IMR-90 (cell line): ENCODE results near the gene SP8. TPM values are rescaled to one million over a fixed set of nuclear protein-coding genes. Genes with fewer than 3 reads are reported as not detected.

Experiments
- ATAC-seq: fragments of 200-7000 bp; cut with Tn5 transposase; 2 replicates; pipeline ENCODE4 v1.9.1; 2020; ENCODE audit warnings: low read depth, mild to moderate bottlenecking, moderate library complexity
- BruUV-seq: library from RNA; stranded (reverse); fragments of 400-500 nt; replicated peaks from 2 replicates; lab custom pipeline; 2021; lab: Mats Ljungman, UMichigan
- CTCF ChIA-PET: fragments of 300-600 bp; formaldehyde crosslinking; extraction: SDS; loops from one replicate; lab custom pipeline; 2021; ENCODE audit warnings: antibody characterized with exemption; lab: Yijun Ruan, JAX
- POLR2A ChIA-PET: fragments of 300-600 bp; sonication (Branson Sonifier 250); formaldehyde crosslinking; loops from one replicate; lab custom pipeline; 2022; ENCODE audit warnings: antibody characterized with exemption; ENCODE audit not compliant: unreplicated experiment; lab: Charles Lee
- DNase-seq: peaks from one replicate; pipeline ENCODE4 v3.0.0; 2013
- H2AFZ ChIP-seq: replicated peaks from 2 replicates; pipeline ENCODE3; 2013; ENCODE audit warnings: low read length, mild to moderate bottlenecking; ENCODE audit not compliant: poor library complexity
- H2AK5ac ChIP-seq: 2 replicates; pipeline ENCODE4 v1.6.1; 2013; ENCODE audit warnings: low read depth, low read length, inconsistent platforms
- H2AK9ac ChIP-seq: replicated peaks from 2 replicates; pipeline ENCODE3; 2013; ENCODE audit warnings: mild to moderate bottlenecking, low read depth, low read length, moderate library complexity; ENCODE audit not compliant: poor library complexity
- H2BK120ac ChIP-seq: 2 replicates; pipeline ENCODE4 v1.6.1; 2013; ENCODE audit warnings: low read depth, low read length, inconsistent platforms
- H2BK15ac ChIP-seq: 3 replicates; pipeline ENCODE4 v1.6.1; 2013; ENCODE audit warnings: low read depth, low read length, inconsistent platforms
- H2BK20ac ChIP-seq: 2 replicates; pipeline ENCODE4 v1.6.1; 2013; ENCODE audit warnings: low read depth, mild to moderate bottlenecking, inconsistent platforms, low read length, moderate library complexity
- H2BK5ac ChIP-seq: 2 replicates; pipeline ENCODE4 v1.6.1; 2013; ENCODE audit warnings: mild to moderate bottlenecking, low read depth, low read length, inconsistent platforms; ENCODE audit not compliant: poor library complexity, severe bottlenecking
- H3K14ac ChIP-seq: replicated peaks from 2 replicates; pipeline ENCODE4 v1.6.1; 2013; ENCODE audit warnings: low read depth, low read length, inconsistent platforms
- H3K18ac ChIP-seq: 2 replicates; pipeline ENCODE4 v1.6.1; 2013; ENCODE audit warnings: low read depth, low read length, control low read depth
- H3K23ac ChIP-seq: 2 replicates; pipeline ENCODE4 v1.6.1; 2013; ENCODE audit warnings: low read depth, low read length, inconsistent platforms
- H3K27ac ChIP-seq: 2 replicates; pipeline ENCODE4 v1.5.1; 2013; ENCODE audit warnings: mild to moderate bottlenecking, control low read depth, low read length; ENCODE audit not compliant: insufficient read depth
- H3K27me3 ChIP-seq: 2 replicates; pipeline ENCODE4 v1.6.1; 2013; ENCODE audit warnings: low read length; ENCODE audit not compliant: control insufficient read depth, insufficient read depth
- H3K36me3 ChIP-seq: 2 replicates; pipeline ENCODE4 v1.6.1; 2013; ENCODE audit warnings: low read length, mixed read lengths; ENCODE audit not compliant: control insufficient read depth, insufficient read depth
- H3K4ac ChIP-seq: 2 replicates; pipeline ENCODE4 v1.6.1; 2013; ENCODE audit warnings: low read depth, low read length, inconsistent platforms
- H3K4me1 ChIP-seq: 2 replicates; pipeline ENCODE4 v1.6.1; 2013; ENCODE audit warnings: low read length, mixed read lengths; ENCODE audit not compliant: control insufficient read depth, insufficient read depth
- H3K4me2 ChIP-seq: 2 replicates; pipeline ENCODE4 v1.6.1; 2013; ENCODE audit warnings: low read depth, mild to moderate bottlenecking, control low read depth, low read length, moderate library complexity
- H3K4me3 ChIP-seq: 2 replicates; pipeline ENCODE4 v1.5.1; 2013; ENCODE audit warnings: low read depth, mild to moderate bottlenecking, control low read depth, low read length, moderate library complexity; ENCODE audit not compliant: insufficient read depth
- H3K56ac ChIP-seq: 2 replicates; pipeline ENCODE4 v1.6.1; 2013; ENCODE audit warnings: low read length, inconsistent platforms; ENCODE audit not compliant: insufficient read depth; ENCODE audit errors: extremely low read depth
- H3K79me1 ChIP-seq, 2 experiments: 2 replicates each; pipeline ENCODE4 v1.6.1; 2013; ENCODE audit warnings: low read length in 2 of 2, inconsistent platforms in 1 of 2, low read depth in 1 of 2
- H3K9ac ChIP-seq: 2 replicates; pipeline ENCODE4 v1.6.1; 2013; ENCODE audit warnings: low read depth, low read length, control low read depth
- H3K9me1 ChIP-seq: 2 replicates; pipeline ENCODE4 v1.6.1; 2013; ENCODE audit warnings: low read length, inconsistent platforms; ENCODE audit not compliant: insufficient read depth
- H3K9me3 ChIP-seq: 2 replicates; pipeline ENCODE4 v1.6.1; 2013; ENCODE audit warnings: low read length; ENCODE audit not compliant: control insufficient read depth, insufficient read depth
- H4K20me1 ChIP-seq: 2 replicates; pipeline ENCODE4 v1.6.1; 2013; ENCODE audit warnings: low read length, inconsistent platforms; ENCODE audit not compliant: insufficient read depth
- H4K5ac ChIP-seq: 2 replicates; pipeline ENCODE4 v1.6.1; 2013; ENCODE audit warnings: mild to moderate bottlenecking, low read depth, low read length, control low read depth
- H4K8ac ChIP-seq, 2 experiments: 2 replicates each; pipeline ENCODE4 v1.6.1; 2013; ENCODE audit warnings: low read depth in 2 of 2, low read length in 2 of 2, control low read depth in 1 of 2, inconsistent platforms in 1 of 2
- H4K91ac ChIP-seq: 2 replicates; pipeline ENCODE4 v1.6.1; 2013; ENCODE audit warnings: low read depth, low read length, inconsistent platforms; ENCODE audit not compliant: insufficient read depth
- BHLHE40 ChIP-seq: fragments of 150-350 bp; IDR thresholded peaks from 2 replicates; pipeline ENCODE4 v1.6.1; 2016; ENCODE audit warnings: mild to moderate bottlenecking, low read depth, low read length
- CEBPB ChIP-seq: IDR thresholded peaks from 2 replicates; pipeline ENCODE4 v1.6.1; 2012; ENCODE audit warnings: low read depth, low read length, improper control_type of control experiment
- CHD1 ChIP-seq: IDR thresholded peaks from 2 replicates; pipeline ENCODE4 v1.6.1; 2012; ENCODE audit warnings: low read depth, low read length, improper control_type of control experiment
- CTCF ChIP-seq: conservative IDR thresholded peaks from 2 replicates; pipeline ENCODE4 v1.5.1; 2012; ENCODE audit warnings: mild to moderate bottlenecking, low read depth, low read length, improper control_type of control experiment
- FOS ChIP-seq: fragments of 150-350 bp; IDR thresholded peaks from 2 replicates; pipeline ENCODE4 v1.6.1; 2016; ENCODE audit warnings: low read depth, low read length
- MAFK ChIP-seq: IDR thresholded peaks from 2 replicates; pipeline ENCODE4 v1.6.1; 2012; ENCODE audit warnings: low read depth, low read length, improper control_type of control experiment
- MAZ ChIP-seq: IDR thresholded peaks from 2 replicates; pipeline ENCODE4 v1.6.1; 2012; ENCODE audit warnings: low read depth, mild to moderate bottlenecking, low read length, improper control_type of control experiment, moderate library complexity, borderline replicate concordance
- MXI1 ChIP-seq: IDR thresholded peaks from 2 replicates; pipeline ENCODE4 v1.6.1; 2012; ENCODE audit warnings: low read depth, mild to moderate bottlenecking, low read length, moderate library complexity, borderline replicate concordance
- NFE2L2 ChIP-seq: fragments of 150-350 bp; IDR thresholded peaks from 2 replicates; pipeline ENCODE4 v1.6.1; 2016; ENCODE audit warnings: low read depth, mild to moderate bottlenecking, low read length
- POLR2A ChIP-seq: IDR thresholded peaks from 2 replicates; pipeline ENCODE4 v1.6.1; 2012; ENCODE audit warnings: mild to moderate bottlenecking, low read depth, low read length
- RAD21 ChIP-seq: IDR thresholded peaks from 2 replicates; pipeline ENCODE4 v1.6.1; 2012; ENCODE audit warnings: low read length, improper control_type of control experiment
- RCOR1 ChIP-seq: IDR thresholded peaks from 2 replicates; pipeline ENCODE4 v1.6.1; 2012; ENCODE audit warnings: mild to moderate bottlenecking, low read length, improper control_type of control experiment; ENCODE audit not compliant: insufficient replicate concordance
- RFX5 ChIP-seq: IDR thresholded peaks from 2 replicates; pipeline ENCODE4 v1.8.0; 2012; ENCODE audit warnings: low read depth, mild to moderate bottlenecking, low read length, moderate library complexity
- SMC3 ChIP-seq: fragments of 150-350 bp; IDR thresholded peaks from 2 replicates; pipeline ENCODE4 v1.6.1; 2016; ENCODE audit warnings: low read depth, mild to moderate bottlenecking, antibody characterized with exemption, low read length, moderate library complexity
- USF2 ChIP-seq: fragments of 150-350 bp; IDR thresholded peaks from 2 replicates; pipeline ENCODE4 v1.6.1; 2017; ENCODE audit warnings: mild to moderate bottlenecking, antibody characterized with exemption, low read length, low read depth
- WGBS, 2 experiments: methylation state at CpG; one replicate each; pipeline versions ENCODE4 v1.1.5 to v1.1.7; 2013; ENCODE audit warnings: missing lambda C conversion rate in 2 of 2; ENCODE audit not compliant: insufficient read length in 1 of 2; ENCODE audit errors: extremely low coverage in 2 of 2; 5-methylcytosine and 5-hydroxymethylcytosine counted together
- dilution Hi-C: fragments of 300-500 bp; cut with HindIII; formaldehyde crosslinking; loops from one replicate; pipeline ENCODE4 v1.14.3; 2018; ENCODE audit warnings: low sequenced_read_pairs; ENCODE audit not compliant: unreplicated experiment
- in situ Hi-C: fragments of 300-500 bp; cut with MboI; formaldehyde crosslinking; loops from 3 replicates; pipeline ENCODE4 v1.14.3; 2019; ENCODE audit warnings: low sequenced_read_pairs, inconsistent platforms, mixed read lengths
- intact Hi-C: fragments of 100-400 bp; cut with micrococcal nuclease; formaldehyde crosslinking; loops from 2 replicates; pipeline ENCODE4 v1.10.0; 2022
- polyA plus RNA-seq, 3 experiments: library from polyadenylated mRNA; depleted of rRNA; stranded (reverse); fragments of >200 nt; gene quantifications; 2 replicates each; pipeline ENCODE4 v1.2.3, GENCODE V29; 2012; ENCODE audit warnings: low replicate concordance in 1 of 3
- total RNA-seq: library from RNA; depleted of rRNA; stranded (reverse); fragments of >200 nt; gene quantifications from 2 replicates; pipeline ENCODE4 v1.2.3, GENCODE V29; 2012
- TF ChIP-seq, protein P1 (sequence below): fragments of 150-350 bp; IDR thresholded peaks from 2 replicates; pipeline ENCODE4 v1.6.1; 2016; ENCODE audit warnings: low read depth, mild to moderate bottlenecking, low read length, moderate library complexity, borderline replicate concordance

The SP8 gene
- total and polyA plus RNA-seq, 2 of the 4 experiments (the other 2 are of a cell fraction) = not detected

- no peaks in the 10 kb centered on the region for H4K20me1 ChIP-seq
- no peak for TF ChIP-seq BHLHE40
- no peak for TF ChIP-seq CEBPB
- TF ChIP-seq FOS = no peak
- no peak for TF ChIP-seq RCOR1
- no peak for TF ChIP-seq POLR2A
- TF ChIP-seq MXI1 = no peak
- no peak for TF ChIP-seq NFE2L2
- no peak for TF ChIP-seq MAFK
- TF ChIP-seq CHD1 = no peak
- TF ChIP-seq RAD21 = no peak
- no peak for TF ChIP-seq SMC3
- no peak for TF ChIP-seq USF2
- no peak for TF ChIP-seq RFX5
- no peak for TF ChIP-seq MAZ
- no peak for TF ChIP-seq CTCF
- TF ChIP-seq, protein P1, sequence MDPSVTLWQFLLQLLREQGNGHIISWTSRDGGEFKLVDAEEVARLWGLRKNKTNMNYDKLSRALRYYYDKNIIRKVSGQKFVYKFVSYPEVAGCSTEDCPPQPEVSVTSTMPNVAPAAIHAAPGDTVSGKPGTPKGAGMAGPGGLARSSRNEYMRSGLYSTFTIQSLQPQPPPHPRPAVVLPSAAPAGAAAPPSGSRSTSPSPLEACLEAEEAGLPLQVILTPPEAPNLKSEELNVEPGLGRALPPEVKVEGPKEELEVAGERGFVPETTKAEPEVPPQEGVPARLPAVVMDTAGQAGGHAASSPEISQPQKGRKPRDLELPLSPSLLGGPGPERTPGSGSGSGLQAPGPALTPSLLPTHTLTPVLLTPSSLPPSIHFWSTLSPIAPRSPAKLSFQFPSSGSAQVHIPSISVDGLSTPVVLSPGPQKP = no peak
- H4K5ac ChIP-seq = no peak overlapping the region
- ATAC-seq = no peak
- no peak overlapping the region for H2BK5ac ChIP-seq
- no peak for DNase-seq
- H3K18ac ChIP-seq = no peak overlapping the region
- no peaks in the 10 kb centered on the region for H3K4me1 ChIP-seq
- dilution Hi-C loops = no loop called here
- CTCF ChIA-PET = no interaction called here
- H4K8ac ChIP-seq = no peak overlapping the region
- BruUV-seq = no TSS peak
- intact Hi-C loops = no loop called here
- in situ Hi-C loops = no loop called here
- H2BK120ac ChIP-seq = no peak overlapping the region
- POLR2A ChIA-PET = no interaction called here
- H3K79me1 ChIP-seq = no peaks in the 10 kb centered on the region
- H4K91ac ChIP-seq = no peak overlapping the region
- H3K4ac ChIP-seq = no peak overlapping the region
- H3K9ac ChIP-seq = no peak overlapping the region
- no peaks in the 10 kb centered on the region for H3K9me1 ChIP-seq
- H2BK20ac ChIP-seq = no peak overlapping the region
- H2AK5ac ChIP-seq = no peak overlapping the region
- no peak overlapping the region for H3K23ac ChIP-seq
- H2AFZ ChIP-seq = no peak overlapping the region
- H3K56ac ChIP-seq = no peak overlapping the region
- H3K27ac ChIP-seq = no peak overlapping the region
- no peak overlapping the region for H2BK15ac ChIP-seq
- H3K14ac ChIP-seq = no peak overlapping the region
- no peak overlapping the region for H3K4me2 ChIP-seq
- no peaks in the 10 kb centered on the region for H3K36me3 ChIP-seq
- no peaks in the 10 kb centered on the region for H3K9me3 ChIP-seq
- no peak overlapping the region for H3K4me3 ChIP-seq
- no peak overlapping the region for H2AK9ac ChIP-seq
- peaks cover 2% of the 10 kb centered on the region; the same call in 1 of the 2 replicates for H3K27me3 ChIP-seq
- WGBS, 2 experiments = no CpG with 5 or more reads among the region's 3 CpGs
Observed at GRCh38 chr7:20804345-20804744, 17.7 kb upstream of the SP8 start.
